Heart right ventricle (tissue), 16 donors: ENCODE data around the gene ROBO1. TPM values are rescaled to one million over a fixed set of nuclear protein-coding genes. Genes with fewer than 3 reads are reported as not detected.

Source experiments
- ATAC-seq, 8 donors: fragments of 200-7000 bp; cut with Tn5 transposase; one replicate each; pipeline ENCODE4 v1.9.1; 2020; ENCODE audit warnings: mild to moderate bottlenecking in 8 of 8, moderate library complexity in 8 of 8, moderate number of reproducible peaks in 1 of 8
- DNase-seq, 2 donors: peaks; one replicate each; pipeline ENCODE4 v3.0.0-alpha.2; 2020
- H3K27ac ChIP-seq, 10 donors: fragments of 200-600 bp; sonication (generic) in 2 of 10; one replicate each; pipeline versions ENCODE4 v1.5.0 to v1.8.0; 2020 to 2022; ENCODE audit warnings: mild to moderate bottlenecking in 3 of 10
- H3K27me3 ChIP-seq, 7 donors: fragments of 200-600 bp; one replicate each; pipeline ENCODE4 v1.8.0; 2021 to 2022; ENCODE audit warnings: mild to moderate bottlenecking in 2 of 7
- H3K36me3 ChIP-seq, 9 donors: fragments of 200-600 bp; sonication (generic) in 1 of 9; one replicate each; pipeline versions ENCODE4 v1.5.0 to v1.8.0; 2020 to 2022; ENCODE audit warnings: mild to moderate bottlenecking in 2 of 9
- H3K4me1 ChIP-seq, 9 donors: fragments of 200-600 bp; sonication (generic) in 1 of 9; one replicate each; pipeline versions ENCODE4 v1.5.0 to v1.8.0; 2020 to 2022; ENCODE audit warnings: mild to moderate bottlenecking in 4 of 9
- H3K4me3 ChIP-seq, 10 donors: fragments of 200-600 bp; sonication (generic) in 2 of 10; one replicate each; pipeline versions ENCODE4 v1.5.0 to v1.8.0; 2020 to 2022; ENCODE audit warnings: mild to moderate bottlenecking in 7 of 10, moderate library complexity in 2 of 10
- H3K9me3 ChIP-seq, 11 donors: fragments of 200-600 bp in 10 of 11; sonication (generic) in 2 of 11; one replicate each; pipeline versions ENCODE4 v1.5.0 to v1.8.0; 2013 to 2022; ENCODE audit warnings: mild to moderate bottlenecking in 2 of 11, control low read depth in 1 of 11, moderate library complexity in 1 of 11
- CTCF ChIP-seq, 9 donors: fragments of 200-600 bp; sonication (generic) in 2 of 9; IDR thresholded peaks; one replicate each; pipeline versions ENCODE4 v1.5.0 to v1.8.0; 2021 to 2022; ENCODE audit warnings: antibody characterized with exemption in 9 of 9, mild to moderate bottlenecking in 5 of 9, moderate library complexity in 1 of 9
- WGBS, 2 donors: extraction: QIAGEN DNeasy Blood & Tissue Kit; methylation state at CpG; one replicate each; pipeline ENCODE4 v1.1.7; 2013; ENCODE audit warnings: inconsistent platforms in 1 of 2; 5-methylcytosine and 5-hydroxymethylcytosine counted together
- intact Hi-C, 10 donors: fragments of 100-400 bp; cut with DNase I; formaldehyde crosslinking; loops; one replicate each; pipeline versions ENCODE4 v1.11.1 to v1.14.2; 2022
- polyA plus RNA-seq, 2 donors: library from polyadenylated mRNA; stranded (reverse); fragments of 200-250 nt; gene quantifications; one replicate each; pipeline ENCODE4 v1.2.3, GENCODE V29; 2013
- total RNA-seq, 10 donors: library from RNA; stranded (reverse); fragmentation: NEBNext Ultra II Directional in 3 of 10; extraction: Animal tissue kit (Norgen Biotek cat#: 25700) in 3 of 10; gene quantifications; one replicate each; pipeline versions ENCODE4 v1.2.1 to v1.2.4, GENCODE V29; 2021 to 2023
- donor health status: Arrhythmogenic right ventricular cardiomyopathy.
- donor health status: ischemic (EF 13 %, LVEDD 7.1; RV severe dilation, severe dysfunction).
- donor health status: healthy with polysubstance abuse.
- donor health status: DM: no; HTN: yes; CAD: no.
- donor health status: DM: no; HTN: no; CAD: no.
- donor health status: ischemic (EF 25% LVEDD 6.9; RV normal size, moderate dysfunction).
- donor health status: ischemic (EF 25% LVEDD 5.7; RV mildly dilated, moderate dysfunction).
- donor health status: healthy.
- donor health status: DM: yes; HTN: yes; CAD: no.
- donor health status: Ischemic cardiomyopathy.
- donor health status: ischemic (EF 35%, LVEDD 5.7; RV mildly dilated, moderate dysfunction).
- donor health status: nonischemic (EF 11% LVEDD 7.7; RV severe dilation, severe dysfunction).
- donor health status: DM: yes; HTN: yes; CAD: no.
- donor health status: PGD.
- donor health status: ischemic (EF 29% LVEDD 5.4; RV normal size, mild dysfunction).
- donor health status: nonischemic (EF 23%, LVEDD 6.1; RV moderate dilation, normal function).

ROBO1 gene
- total and polyA plus RNA-seq, 12 donors = 2.8 to 13.9 (median 5.6) TPM

- Histone ChIP-seq H3K9me3 (no peaks in the 10 kb centered on the region), H3K27me3 (peaks cover 0 to 28% (median 13%) of the 10 kb centered on the region in 7 donors), H3K4me3 (no peak overlapping the region), H3K27ac (no peak overlapping the region), H3K36me3 (no peaks in the 10 kb centered on the region), H3K4me1 (peaks cover 0 to 3% (median 0%) of the 10 kb centered on the region in 9 donors)
- no peak for TF ChIP-seq CTCF (IDR thresholded peaks at IDR 0.05)
- intact Hi-C loops = no loop called here
- DNase-seq (no peak), ATAC-seq (no peak)
- WGBS, 2 donors = 78 to 83% methylated on average over 1 of the region's 1 CpG
Measured at GRCh38 chr3:79761441-79761840, 6.4 kb downstream of the ROBO1 start.

GRCh38 chr3:79751703-79752102 lies 16.1 kb downstream of the ROBO1 start:
- WGBS, 2 donors = 46 to 63% methylated on average over 1 of the region's 1 CpG
- Histone ChIP-seq H3K4me1 (no peaks in the 10 kb centered on the region), H3K9me3 (peaks cover 0 to 13% (median 0%) of the 10 kb centered on the region in 11 donors), H3K27ac (no peak overlapping the region), H3K4me3 (no peak overlapping the region), H3K36me3 (no peaks in the 10 kb centered on the region), H3K27me3 (no peaks in the 10 kb centered on the region)
- intact Hi-C loops = no loop called here
- no peak for TF ChIP-seq CTCF (IDR thresholded peaks at IDR 0.05)
- ATAC-seq (no peak), DNase-seq (no peak)

- ATAC-seq = no peak
- Histone ChIP-seq H3K4me3 (no peak overlapping the region), H3K27me3 (no peaks in the 10 kb centered on the region), H3K9me3 (peaks cover 0 to 21% (median 3%) of the 10 kb centered on the region in 11 donors), H3K27ac (no peak overlapping the region), H3K36me3 (no peaks in the 10 kb centered on the region), H3K4me1 (no peaks in the 10 kb centered on the region)
- no peak for TF ChIP-seq CTCF (IDR thresholded peaks at IDR 0.05)
- intact Hi-C loops = no loop called here
- DNase-seq = no peak
Measured at GRCh38 chr3:79737530-79737929, 30.3 kb downstream of the ROBO1 start.

GRCh38 chr3:79729096-79729495 lies 38.7 kb downstream of the ROBO1 start:
- ATAC-seq = no peak
- no peaks in the 10 kb centered on the region for H3K36me3 ChIP-seq
- TF ChIP-seq CTCF (IDR thresholded peaks at IDR 0.05) = no peak
- no peaks in the 10 kb centered on the region for H3K27me3 ChIP-seq
- WGBS, 2 donors = 9 to 13% methylated on average over 2 of the region's 2 CpGs
- intact Hi-C loops = no loop called here
- H3K4me3 ChIP-seq = no peak overlapping the region
- H3K9me3 ChIP-seq = no peaks in the 10 kb centered on the region
- no peak overlapping the region for H3K27ac ChIP-seq
- H3K4me1 ChIP-seq = no peaks in the 10 kb centered on the region
- DNase-seq = peak; percentile 8 to 11

- 67 to 68% methylated on average over 1 of the region's 1 CpG for whole genome bisulfite sequencing, 2 donors
- DNase-seq = no peak
- no peaks in the 10 kb centered on the region for H3K36me3 ChIP-seq
- no peak for ATAC-seq
- intact Hi-C loops = no loop called here
- no peak overlapping the region for H3K27ac ChIP-seq
- no peaks in the 10 kb centered on the region for H3K4me1 ChIP-seq
- no peak overlapping the region for H3K4me3 ChIP-seq
- no peaks in the 10 kb centered on the region for H3K9me3 ChIP-seq
- H3K27me3 ChIP-seq = no peaks in the 10 kb centered on the region
- TF ChIP-seq CTCF (IDR thresholded peaks at IDR 0.05) = no peak
Measured at GRCh38 chr3:79726786-79727185, 41.0 kb downstream of the ROBO1 start.
